HG03558 (cell line): ENCODE data around the gene ZDHHC20.

Source experiments
- ATAC-seq: cut with Tn5 transposase; IDR thresholded peaks from one replicate; pipeline ENCODE4 v1.9.1; 2021; ENCODE audit warnings: moderate number of reproducible peaks; ENCODE audit not compliant: unreplicated experiment; ENCODE audit errors: extremely low read depth

Gene ZDHHC20, protein sequence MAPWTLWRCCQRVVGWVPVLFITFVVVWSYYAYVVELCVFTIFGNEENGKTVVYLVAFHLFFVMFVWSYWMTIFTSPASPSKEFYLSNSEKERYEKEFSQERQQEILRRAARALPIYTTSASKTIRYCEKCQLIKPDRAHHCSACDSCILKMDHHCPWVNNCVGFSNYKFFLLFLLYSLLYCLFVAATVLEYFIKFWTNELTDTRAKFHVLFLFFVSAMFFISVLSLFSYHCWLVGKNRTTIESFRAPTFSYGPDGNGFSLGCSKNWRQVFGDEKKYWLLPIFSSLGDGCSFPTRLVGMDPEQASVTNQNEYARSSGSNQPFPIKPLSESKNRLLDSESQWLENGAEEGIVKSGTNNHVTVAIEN

DNA sequence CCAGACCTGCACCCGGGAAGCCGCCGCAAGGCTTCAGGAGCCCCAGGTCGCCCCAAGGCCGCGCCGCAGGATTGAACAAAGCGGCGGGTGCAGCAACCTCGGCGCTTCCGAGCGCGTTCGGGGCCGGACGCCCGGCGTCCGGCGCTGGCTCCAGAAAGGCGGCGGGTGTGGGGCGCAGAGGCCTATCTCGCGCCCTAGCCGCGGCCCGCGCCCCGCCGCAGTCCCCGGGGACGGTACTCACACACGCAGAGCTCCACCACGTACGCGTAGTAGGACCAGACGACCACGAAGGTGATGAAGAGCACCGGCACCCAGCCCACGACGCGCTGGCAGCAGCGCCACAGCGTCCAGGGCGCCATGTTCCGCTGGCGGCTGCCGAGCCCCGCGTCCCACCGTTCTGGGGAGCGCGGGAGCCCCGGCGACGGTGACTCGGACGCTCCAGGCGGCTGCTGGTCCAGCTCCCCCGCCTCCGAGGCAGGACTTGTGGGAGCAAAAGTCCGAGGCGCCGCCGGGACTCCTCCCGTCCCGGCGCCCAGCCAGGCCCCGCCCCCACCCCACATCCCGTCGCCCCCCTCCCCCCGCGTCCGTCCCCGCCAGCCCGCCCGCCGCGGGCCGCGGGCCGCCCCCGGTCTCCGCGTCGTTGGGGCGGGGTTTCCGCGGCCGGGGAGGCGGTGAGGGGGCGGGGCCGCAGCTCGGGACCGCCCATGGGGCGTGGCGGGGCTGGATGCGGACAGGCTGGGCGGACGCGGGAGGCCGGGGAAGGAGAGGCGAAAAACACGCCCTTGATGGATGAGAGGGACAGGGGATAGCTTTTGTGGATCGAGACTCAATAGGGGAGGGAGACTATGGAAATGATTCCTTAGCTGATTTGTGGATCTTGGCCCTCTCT, at the start of gene ZDHHC20:
ZDHHC20 (minus strand) TSS at position 491 of the 889 bp plus-strand sequence; CDS start at position 359, 132 bp downstream.
- ATAC-seq, result peak; percentile 65

DNA sequence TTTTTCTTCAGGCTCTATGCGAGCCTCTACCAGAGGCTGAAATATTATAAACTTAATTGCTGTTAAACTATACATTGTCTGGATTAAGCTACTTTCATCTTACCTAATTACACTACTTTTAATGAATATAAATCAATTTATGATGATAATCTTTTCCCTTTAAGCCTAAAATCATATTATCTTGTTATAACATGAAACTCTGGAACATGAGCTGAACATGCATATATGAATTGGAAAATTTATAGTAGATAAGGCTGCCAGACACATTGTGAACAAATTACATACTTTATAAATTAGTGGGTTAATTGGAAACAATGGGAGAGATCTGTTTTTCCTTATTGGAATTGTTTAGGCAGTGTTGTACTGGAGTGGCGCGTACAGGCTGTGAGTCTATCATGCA, 45.3 kb upstream of the ZDHHC20 start:
- ATAC-seq, result no peak

DNA sequence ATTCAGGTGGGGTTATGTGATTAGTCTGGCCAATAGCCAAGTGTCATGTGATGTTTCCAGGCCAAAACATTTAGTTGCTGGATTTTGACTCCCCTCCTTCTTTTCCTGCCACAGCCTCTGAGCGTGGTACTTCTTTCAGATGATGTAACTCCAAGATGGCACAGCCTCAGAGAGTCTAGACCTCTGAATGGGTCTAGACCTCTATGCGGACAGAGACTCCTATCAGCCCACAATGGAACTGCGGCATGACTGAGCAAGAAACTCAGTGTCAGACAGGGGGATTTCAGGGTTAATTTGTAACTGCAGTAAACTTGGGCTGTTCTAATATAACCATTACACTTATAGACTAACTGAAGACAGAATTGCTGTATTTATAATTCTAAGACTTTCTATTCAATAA, 42.6 kb upstream of the ZDHHC20 start:
- no peak for ATAC-seq

DNA sequence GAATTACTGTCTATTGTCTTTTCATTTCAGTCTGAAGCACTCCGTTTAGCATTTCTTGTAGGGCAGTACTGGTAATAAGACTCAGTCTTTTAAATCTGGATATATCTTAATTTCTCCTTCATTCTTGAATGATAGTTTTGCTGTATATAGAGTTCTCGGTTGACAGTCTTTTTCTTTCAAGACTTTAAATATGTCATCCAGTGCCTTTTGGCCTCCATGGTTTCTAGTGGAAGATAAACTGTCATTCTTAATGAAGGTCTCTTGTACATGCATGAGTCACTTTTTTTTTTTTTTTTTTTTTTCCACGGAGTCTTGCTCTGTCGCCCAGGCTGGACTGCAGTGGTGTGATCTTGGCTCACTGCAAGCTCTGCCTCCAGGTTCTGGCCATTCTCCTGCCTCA, 27.2 kb upstream of the ZDHHC20 start:
- ATAC-seq, result no peak

DNA sequence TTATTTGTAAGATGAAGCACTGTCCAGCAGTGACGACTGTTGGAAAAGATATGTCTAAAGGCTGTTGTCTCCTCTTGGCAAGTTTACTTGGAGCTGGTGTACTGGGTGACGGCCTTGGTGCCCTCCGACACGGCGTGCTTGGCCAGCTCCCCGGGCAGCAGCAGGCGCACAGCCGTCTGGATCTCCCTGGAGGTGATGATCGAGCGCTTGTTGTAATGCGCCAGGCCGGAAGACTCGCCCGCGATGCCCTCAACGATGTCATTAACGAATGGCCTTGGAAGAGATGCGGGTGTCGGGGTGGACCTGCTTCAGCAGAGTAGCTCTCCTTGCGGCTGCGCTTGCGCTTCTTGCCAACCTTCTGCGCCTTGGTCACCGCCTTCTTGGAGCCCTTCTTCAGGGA, 24.6 kb upstream of the ZDHHC20 start:
- ATAC-seq, result no peak

DNA sequence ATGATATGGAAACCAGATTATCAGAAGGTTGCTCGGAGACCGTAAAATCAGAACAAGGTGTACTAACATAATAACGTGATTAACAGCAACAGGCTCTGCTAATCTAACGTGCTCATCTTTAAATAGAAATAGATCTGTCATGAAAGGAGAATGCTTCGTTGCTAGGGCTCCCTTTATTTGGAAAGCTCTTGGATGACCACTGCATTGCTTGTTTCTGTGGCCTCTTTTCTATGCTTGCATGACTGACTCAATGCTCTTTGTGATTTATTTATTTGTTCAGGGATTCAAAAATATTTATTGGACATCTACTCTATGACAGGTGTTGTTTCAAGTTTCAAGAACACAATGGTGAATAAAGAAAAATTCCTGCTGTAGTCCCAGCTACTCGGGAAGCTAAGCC, 22.3 kb upstream of the ZDHHC20 start:
- ATAC-seq, result no peak

DNA sequence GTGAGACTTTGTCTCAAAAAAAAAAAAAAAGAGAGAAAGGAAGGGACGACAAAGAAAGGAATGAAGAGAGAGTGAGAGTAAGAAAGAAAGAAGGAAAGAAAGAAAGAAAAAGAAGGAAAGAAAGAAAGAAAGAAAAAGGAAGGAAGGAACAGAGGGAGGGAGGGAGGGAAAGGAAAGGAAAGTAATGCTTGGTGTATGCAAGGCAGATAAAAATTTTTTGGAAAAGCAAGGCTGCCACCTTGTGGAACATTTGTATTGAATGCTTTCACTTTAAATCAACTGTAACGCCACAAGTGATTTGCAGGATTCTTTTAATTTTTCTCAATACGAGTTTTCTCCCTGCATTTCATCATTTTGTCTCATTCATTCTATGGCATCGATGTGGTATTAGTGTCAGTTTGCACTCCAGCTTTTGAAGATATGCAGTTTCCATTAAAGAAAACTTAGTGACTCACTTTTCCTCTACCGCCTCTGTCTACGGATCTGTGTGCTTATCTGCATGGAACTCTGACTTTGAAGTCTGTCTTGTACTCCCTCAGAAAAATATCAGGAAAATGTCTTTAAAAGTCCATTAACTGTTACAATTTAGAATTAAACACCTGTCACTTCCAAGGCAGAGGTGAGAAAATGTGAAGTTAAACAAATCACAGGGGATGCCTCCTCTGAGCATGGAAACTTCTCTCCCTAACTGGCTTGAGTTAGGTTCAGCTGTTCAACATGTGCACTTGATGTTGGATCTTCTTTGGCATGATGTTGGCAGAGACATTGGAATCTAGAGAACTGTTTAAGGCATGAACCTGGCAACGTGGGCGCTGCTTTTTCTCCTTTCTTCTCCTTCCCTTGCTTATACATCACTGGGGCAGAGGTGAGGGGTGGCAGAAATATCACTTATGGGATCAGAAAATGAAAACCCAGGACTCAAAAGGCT, 20.0 kb upstream of the ZDHHC20 start:
- ATAC-seq, result no peak

DNA sequence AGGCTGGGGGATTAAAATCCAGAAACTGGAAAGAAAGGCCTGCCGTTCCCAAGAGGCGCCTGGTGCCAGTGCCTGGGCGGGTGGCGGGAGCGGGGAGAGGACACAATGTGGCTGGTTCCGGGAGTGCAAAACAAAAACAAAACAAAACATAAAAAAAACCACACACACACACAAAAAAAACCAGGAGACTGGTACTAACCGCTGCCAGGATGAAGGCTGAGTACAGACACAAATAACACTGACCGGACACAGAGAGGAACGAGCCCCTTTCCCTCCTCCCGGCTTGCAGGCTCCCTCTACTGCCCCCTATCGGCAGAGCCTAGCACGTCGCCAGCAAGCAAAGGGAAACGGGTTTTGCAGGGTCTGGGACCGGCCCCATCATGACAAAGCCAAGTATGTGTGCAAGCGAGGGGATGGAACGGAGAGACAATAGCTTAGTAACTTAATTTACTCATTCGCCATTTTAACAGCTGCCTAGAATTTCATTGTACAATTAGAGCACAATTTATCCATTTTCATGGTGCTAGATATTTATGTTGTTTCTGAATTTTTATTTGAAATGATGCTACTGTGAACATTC, 17.9 kb upstream of the ZDHHC20 start:
- no peak for ATAC-seq

DNA sequence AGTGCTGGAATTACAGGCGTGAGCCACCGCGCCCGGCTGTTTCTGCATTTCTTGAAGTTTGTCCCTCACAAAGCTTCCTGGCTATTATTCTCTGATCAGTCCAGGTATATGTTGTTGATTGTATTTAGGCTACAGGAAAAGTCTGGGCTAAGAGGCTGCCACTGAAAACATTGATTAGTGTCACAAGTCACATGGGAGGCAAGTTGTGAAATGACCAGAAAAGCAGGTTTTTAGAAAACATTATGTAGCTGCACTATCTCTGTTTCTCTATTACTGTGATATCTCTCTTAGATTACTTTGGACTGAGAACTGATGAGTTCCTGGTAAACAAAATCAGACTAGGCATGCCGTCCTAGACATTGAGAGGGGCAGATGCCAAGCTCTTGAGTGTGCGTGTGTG, 16.0 kb upstream of the ZDHHC20 start:
- ATAC-seq, result no peak

DNA sequence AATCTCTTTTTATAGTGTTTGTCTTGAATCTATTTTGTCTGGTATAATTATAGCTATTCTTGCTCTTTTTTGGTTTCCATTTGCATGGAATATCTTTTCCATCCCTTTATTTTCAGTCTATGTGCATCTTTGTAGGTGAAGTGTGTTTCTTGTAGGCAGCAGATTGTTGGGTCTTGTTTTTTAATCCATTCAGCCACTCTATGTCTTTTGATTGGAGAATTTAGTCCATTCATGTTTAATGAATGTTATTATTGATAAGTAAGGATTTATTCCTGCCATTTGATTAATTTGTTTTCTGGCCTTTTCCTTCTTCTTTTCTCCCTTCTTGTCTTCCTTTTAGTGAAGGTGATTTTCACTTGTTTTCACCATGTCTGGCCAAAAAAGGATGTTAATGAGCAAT, 11.7 kb upstream of the ZDHHC20 start:
- ATAC-seq, result no peak

DNA sequence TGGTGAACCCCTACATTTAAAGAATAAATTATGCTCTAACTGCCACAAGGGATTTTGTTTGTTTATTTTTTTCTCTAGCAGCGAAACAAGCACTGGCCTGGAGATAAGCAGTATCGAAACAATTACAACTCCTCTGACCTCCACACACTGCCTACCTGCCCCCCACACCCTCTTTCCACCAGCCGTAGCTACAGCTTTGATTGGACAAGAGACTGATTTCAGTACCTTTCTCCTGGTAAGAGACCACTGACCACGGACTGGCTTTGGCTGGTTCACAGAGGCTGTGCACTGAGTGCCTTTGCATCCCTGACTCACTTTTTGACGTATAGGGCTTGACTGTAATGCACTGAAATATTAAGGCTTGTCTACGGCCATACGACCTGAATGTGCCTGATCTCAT, 7.4 kb upstream of the ZDHHC20 start:
- no peak for ATAC-seq

DNA sequence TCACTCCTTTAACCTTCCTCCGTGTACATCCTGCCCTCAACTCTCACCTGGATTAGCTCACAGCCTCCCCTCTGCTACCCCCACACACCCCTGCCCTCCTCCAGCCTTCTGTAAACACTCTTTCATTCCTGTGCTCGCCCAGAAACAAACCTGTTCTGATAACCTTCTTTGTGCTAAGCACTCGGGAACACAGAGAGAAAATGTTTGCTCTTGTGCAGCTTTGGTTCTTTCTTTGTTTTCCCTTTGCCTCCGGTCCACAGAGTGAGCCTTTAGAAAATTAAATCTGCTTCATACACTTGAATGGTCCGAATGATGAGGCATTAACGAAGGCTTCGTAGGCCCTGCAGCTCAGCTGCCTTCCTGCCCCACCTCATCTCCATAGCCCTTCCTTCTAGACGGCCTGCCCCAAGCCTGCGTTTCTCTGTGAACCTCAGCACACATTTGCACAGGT, 6.6 kb upstream of the ZDHHC20 start:
- no peak for ATAC-seq

DNA sequence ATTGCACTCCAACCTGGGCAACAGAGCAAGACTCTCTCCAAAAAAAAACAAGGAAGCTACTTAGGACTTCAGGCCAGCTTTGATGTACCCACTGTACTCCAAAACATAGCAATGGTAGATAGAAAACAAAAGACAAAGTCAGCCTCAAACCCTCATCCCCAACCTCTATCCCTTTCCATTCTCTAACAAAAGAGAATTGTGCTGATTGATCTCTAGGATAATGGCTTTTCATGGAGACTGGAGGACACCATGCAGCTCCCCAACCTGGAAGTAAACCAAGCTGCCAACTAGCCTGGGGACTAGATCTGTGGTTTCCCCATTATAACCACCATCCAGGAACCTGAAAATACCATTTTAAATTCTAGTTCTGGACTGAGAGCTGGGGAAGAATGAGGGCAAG, 4.3 kb upstream of the ZDHHC20 start:
- no peak for ATAC-seq

DNA sequence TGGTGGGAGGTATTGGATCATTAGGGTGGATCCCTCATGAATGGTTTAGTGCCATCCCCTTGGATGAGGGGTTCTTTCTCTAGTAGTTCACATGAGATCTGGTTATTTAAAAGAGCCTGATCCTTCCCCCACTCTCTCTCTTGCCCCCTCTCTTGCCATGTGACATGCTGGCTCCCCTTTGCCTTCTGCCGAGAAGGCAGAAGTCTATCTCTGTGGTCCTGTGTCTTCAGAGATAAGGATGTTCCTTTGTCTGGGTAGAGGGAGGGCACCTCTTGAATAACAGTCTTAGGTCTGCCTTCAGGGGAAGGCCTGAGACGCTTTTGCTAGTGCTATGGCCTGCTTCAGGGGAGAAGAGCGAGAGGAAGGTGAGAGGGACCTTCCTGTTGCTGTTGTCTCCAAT, 2.0 kb upstream of the ZDHHC20 start:
- ATAC-seq, result no peak

DNA sequence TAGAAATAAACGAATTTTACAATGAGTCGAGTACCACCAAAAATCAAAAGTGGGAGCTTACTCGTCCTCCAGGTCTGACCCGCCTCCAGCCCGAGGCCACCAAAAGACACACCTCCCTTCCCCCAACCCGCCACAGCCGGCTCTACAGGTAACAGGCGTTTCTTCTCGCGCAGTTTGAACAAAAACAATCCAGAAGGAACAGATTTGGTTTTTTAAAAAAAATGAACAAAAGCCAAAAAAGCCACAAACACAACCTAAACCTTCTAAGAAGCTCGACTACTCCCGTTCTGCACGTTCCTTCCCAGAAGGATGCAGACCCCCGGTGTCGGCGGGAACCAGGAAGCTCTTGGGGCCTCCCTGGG, 671 bp downstream of the ZDHHC20 start:
- ATAC-seq, result no peak

DNA sequence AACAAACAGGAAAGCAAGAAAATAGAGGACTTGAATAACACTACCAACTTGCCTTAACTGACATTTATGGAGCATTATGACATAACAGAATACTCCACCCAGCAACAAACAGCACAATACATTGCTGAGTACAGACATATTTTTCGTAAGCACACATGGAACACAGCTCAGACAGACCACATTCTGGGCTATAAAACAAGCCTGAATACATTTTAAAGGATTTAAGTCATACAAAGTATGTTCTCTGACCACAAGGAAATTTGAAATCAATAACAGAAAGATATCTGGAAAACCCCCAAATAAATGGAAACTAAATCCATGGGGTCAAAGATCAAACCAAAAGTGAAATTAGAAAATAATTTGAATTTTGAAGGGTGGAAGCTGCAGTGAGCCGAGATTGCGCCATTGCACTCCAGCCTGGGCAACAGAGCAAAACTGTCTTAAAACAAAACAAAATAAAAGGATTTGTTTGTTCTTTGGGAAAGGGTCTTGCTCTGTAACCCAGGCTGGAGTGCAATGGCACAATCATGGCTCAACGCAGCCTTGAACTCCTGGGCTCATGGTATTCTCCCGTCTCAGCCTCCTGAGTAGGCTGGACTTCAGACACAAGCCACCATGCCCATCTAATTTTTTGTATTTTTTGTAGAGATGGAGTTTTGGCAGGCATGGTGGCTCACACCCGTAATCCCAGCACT, 5.6 kb downstream of the ZDHHC20 start:
- ATAC-seq, result no peak

DNA sequence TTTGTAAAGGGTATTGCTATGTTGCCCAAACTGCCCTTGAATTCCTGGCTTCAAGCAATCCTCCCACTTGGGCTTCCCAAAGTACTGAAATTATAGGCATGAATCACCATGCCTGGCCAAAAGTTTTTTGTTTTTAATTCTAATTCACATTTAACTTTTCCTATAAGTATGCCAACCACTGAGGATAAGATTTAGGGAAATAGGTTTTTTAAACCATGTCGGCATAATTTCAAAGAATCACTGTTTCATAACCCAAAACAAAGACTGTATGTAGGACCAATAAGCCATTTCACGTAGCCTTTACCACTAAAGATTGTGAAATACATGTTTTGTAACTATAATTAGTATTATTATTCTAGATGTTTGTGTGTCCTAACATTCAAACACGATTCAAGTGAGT, 8.2 kb downstream of the ZDHHC20 start:
- ATAC-seq, result no peak

DNA sequence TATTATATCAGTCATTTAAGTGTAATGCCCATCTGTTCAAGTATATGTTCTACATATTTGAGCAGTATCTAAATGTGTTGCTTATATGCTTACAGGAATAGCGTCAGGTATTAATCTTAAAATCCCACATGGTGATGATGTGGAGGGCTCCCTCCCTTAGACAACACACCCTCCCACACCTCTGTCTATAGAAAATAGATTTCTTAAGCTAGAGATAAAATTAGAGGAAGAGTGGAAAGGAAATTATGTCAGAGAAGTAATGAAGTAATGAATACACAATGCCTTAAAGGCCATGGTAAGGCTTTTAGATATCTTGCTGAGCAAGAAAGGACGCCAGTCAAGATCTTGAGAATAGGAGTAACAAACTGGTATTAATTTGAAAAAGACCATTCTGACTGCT, 12.4 kb downstream of the ZDHHC20 start:
- ATAC-seq, result no peak

DNA sequence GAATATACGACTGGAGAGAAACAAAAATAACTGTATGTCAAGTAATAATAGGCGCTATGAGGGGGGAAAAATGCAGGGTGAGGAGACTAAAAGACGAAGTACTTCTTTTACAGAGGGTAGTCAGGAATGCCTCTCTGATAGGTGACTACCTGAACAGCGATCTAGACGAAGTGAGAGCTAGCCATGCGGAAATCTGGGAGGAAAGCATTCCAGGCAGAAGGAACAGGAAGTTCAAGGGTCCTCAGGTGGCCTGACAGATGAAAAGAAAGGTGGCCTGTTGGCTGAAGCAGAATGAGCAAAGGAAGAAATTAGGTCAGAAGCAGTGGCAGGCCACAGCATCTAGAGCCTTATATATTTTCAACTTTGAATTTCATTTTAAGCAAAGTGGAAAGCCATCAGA, 13.3 kb downstream of the ZDHHC20 start:
- no peak for ATAC-seq

DNA sequence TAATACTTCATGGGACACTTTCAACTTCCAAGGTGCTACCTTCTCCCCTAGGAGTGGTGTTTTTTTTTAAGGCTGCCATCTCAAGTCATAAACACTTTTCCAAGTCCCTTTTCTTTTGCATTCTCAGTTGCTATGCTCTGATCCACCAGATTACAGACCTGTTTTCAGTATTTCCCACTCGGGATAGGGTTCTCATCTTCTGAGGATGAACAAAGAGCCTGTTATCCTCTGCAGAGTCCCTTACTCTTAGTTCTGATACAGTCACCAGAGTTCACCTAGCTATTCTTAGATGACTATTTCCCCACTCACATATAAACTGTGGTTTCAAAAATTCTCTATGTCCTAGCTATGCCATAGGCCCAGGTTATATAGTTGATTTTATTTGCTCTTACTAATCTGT, 15.9 kb downstream of the ZDHHC20 start:
- ATAC-seq, result no peak
